SU-DHL-6 (cell line): ENCODE results near the gene TCEANC2.

Experiments used
- H2AFZ ChIP-seq: fragments of 200-600 bp; sonication (generic); 2 replicates; pipeline ENCODE4 v1.6.1; 2014; ENCODE audit warnings: low read depth, mild to moderate bottlenecking, moderate library complexity, mixed read lengths, antibody characterized with exemption, low read length; ENCODE audit not compliant: severe bottlenecking
- H3F3A ChIP-seq: fragments of 200-600 bp; shearing (Covaris generic); 2 replicates; pipeline ENCODE4 v1.6.0; 2016; ENCODE audit warnings: antibody characterized with exemption, mild to moderate bottlenecking; ENCODE audit not compliant: insufficient read depth
- H3K27ac ChIP-seq: fragments of 200-600 bp; sonication (generic); 2 replicates; pipeline ENCODE4 v1.5.1; 2016; ENCODE audit warnings: low read depth, mild to moderate bottlenecking, low read length, moderate library complexity, mixed read lengths
- H3K27me3 ChIP-seq: fragments of 200-600 bp; sonication (generic), shearing (Covaris generic); 2 replicates; pipeline ENCODE4 v1.6.0; 2014; ENCODE audit warnings: mild to moderate bottlenecking, low read length
- H3K36me3 ChIP-seq: fragments of 200-600 bp; sonication (generic); 2 replicates; pipeline ENCODE4 v1.6.1; 2014; ENCODE audit warnings: mild to moderate bottlenecking, low read length, mixed read lengths
- H3K4me2 ChIP-seq: fragments of 300-600, 200-600 bp; shearing (Covaris generic), sonication (generic); 2 replicates; pipeline ENCODE4 v1.6.0; 2014; ENCODE audit warnings: low read length, low read depth, mild to moderate bottlenecking; ENCODE audit not compliant: poor library complexity, severe bottlenecking
- H3K4me3 ChIP-seq: fragments of 200-600 bp; sonication (generic); 2 replicates; pipeline ENCODE4 v1.5.1; 2014; ENCODE audit warnings: antibody characterized with exemption, low read length, mild to moderate bottlenecking, mixed read lengths; ENCODE audit not compliant: insufficient read depth, poor library complexity, severe bottlenecking
- H3K79me2 ChIP-seq: fragments of 200-600 bp; sonication (generic); 2 replicates; pipeline ENCODE4 v1.6.1; 2014; ENCODE audit warnings: mild to moderate bottlenecking, low read length, moderate library complexity; ENCODE audit not compliant: insufficient read depth
- H3K9ac ChIP-seq: fragments of 200-600 bp; sonication (generic); 2 replicates; pipeline ENCODE4 v1.7.0; 2014; ENCODE audit warnings: mild to moderate bottlenecking, low read length
- H3K9me2 ChIP-seq: fragments of 200-600 bp; sonication (generic); replicated peaks from 2 replicates; pipeline ENCODE4 v1.6.1; 2014; ENCODE audit warnings: low read length; ENCODE audit not compliant: insufficient read depth
- H3K9me3 ChIP-seq: fragments of 200-600 bp; sonication (generic); 2 replicates; pipeline ENCODE4 v1.6.1; 2014; ENCODE audit warnings: low read length, mixed read lengths; ENCODE audit not compliant: insufficient read depth
- H4K20me1 ChIP-seq: fragments of 200-600 bp; sonication (generic); 2 replicates; pipeline ENCODE4 v1.6.1; 2014; ENCODE audit warnings: low read depth, mild to moderate bottlenecking, antibody characterized with exemption, low read length, moderate library complexity, mixed read lengths
- CTCF ChIP-seq: fragments of 200-600 bp; sonication (generic); IDR thresholded peaks from one replicate; pipeline ENCODE4 v1.5.1; 2017; ENCODE audit warnings: antibody characterized with exemption, mild to moderate bottlenecking, low read length, moderate library complexity; ENCODE audit not compliant: insufficient read depth, poor library complexity, severe bottlenecking
- EZH2phosphoT487 ChIP-seq: fragments of 200-600 bp; sonication (generic), shearing (Covaris generic); conservative IDR thresholded peaks from 2 replicates; pipeline ENCODE4 v1.6.1; 2018; ENCODE audit warnings: mild to moderate bottlenecking, antibody characterized with exemption, low read length, moderate library complexity, mixed read lengths

The TCEANC2 gene

GRCh38 chr1:54051933-54052430 is 1.4 kb upstream of the TCEANC2 start:
- Histone ChIP-seq H3K79me2 (peaks cover 69% of the 10 kb centered on the region), H3K9me3 (no peaks in the 10 kb centered on the region), H3K36me3 (no peaks in the 10 kb centered on the region), H3K4me2 (peak overlapping the region; percentile 79), H4K20me1 (no peaks in the 10 kb centered on the region), H2AFZ (peak overlapping the region; percentile 43), H3K4me3 (peak overlapping the region; percentile 88), H3K27ac (peak overlapping the region; percentile 72; the same call in 1 of the 2 replicates), H3K9me2 (no peaks in the 10 kb centered on the region), H3K27me3 (no peaks in the 10 kb centered on the region), H3K9ac (peak overlapping the region; percentile 71), H3F3A (peaks cover 8% of the 10 kb centered on the region)
- TF ChIP-seq CTCF (no peak), EZH2phosphoT487 (no peak)

- Histone ChIP-seq H3K36me3 (no peaks in the 10 kb centered on the region), H3K79me2 (peaks cover 64% of the 10 kb centered on the region), H3K9me3 (no peaks in the 10 kb centered on the region), H3K9me2 (no peaks in the 10 kb centered on the region), H3F3A (peaks cover 8% of the 10 kb centered on the region), H3K27me3 (no peaks in the 10 kb centered on the region), H3K4me2 (peak overlapping the region; percentile 79), H4K20me1 (no peaks in the 10 kb centered on the region), H3K9ac (peak overlapping the region; percentile 71), H3K27ac (peak overlapping the region; percentile 72), H2AFZ (peak overlapping the region; percentile 43), H3K4me3 (peak overlapping the region; percentile 88)
- TF ChIP-seq EZH2phosphoT487 (no peak), CTCF (no peak)
These were observed 926 bp upstream of the TCEANC2 start for GRCh38 chr1:54052431-54052933.

GRCh38 chr1:54053745-54054437 is 483 bp downstream of the TCEANC2 start:
- no peaks in the 10 kb centered on the region for H3K27me3 ChIP-seq
- peak overlapping the region; percentile 93 for H3K9ac ChIP-seq
- H3K4me2 ChIP-seq, result peak overlapping the region; percentile 92
- TF ChIP-seq CTCF, result no peak
- no peak for TF ChIP-seq EZH2phosphoT487
- peaks cover 3% of the 10 kb centered on the region for H3F3A ChIP-seq
- no peaks in the 10 kb centered on the region for H3K9me3 ChIP-seq
- peaks cover 50% of the 10 kb centered on the region for H3K79me2 ChIP-seq
- H3K27ac ChIP-seq, result peak overlapping the region; percentile 76
- H3K36me3 ChIP-seq, result no peaks in the 10 kb centered on the region
- H3K4me3 ChIP-seq, result peak overlapping the region; percentile 92
- no peaks in the 10 kb centered on the region for H4K20me1 ChIP-seq
- no peaks in the 10 kb centered on the region for H3K9me2 ChIP-seq
- H2AFZ ChIP-seq, result peak overlapping the region; percentile 87
